HG02763 (cell line): Measurements from ENCODE around the gene STYX.

Experiments used
- ATAC-seq: cut with Tn5 transposase; IDR thresholded peaks from one replicate; pipeline ENCODE4 v1.9.1; 2021; ENCODE audit warnings: mild to moderate bottlenecking, moderate library complexity; ENCODE audit not compliant: unreplicated experiment

The STYX gene

DNA sequence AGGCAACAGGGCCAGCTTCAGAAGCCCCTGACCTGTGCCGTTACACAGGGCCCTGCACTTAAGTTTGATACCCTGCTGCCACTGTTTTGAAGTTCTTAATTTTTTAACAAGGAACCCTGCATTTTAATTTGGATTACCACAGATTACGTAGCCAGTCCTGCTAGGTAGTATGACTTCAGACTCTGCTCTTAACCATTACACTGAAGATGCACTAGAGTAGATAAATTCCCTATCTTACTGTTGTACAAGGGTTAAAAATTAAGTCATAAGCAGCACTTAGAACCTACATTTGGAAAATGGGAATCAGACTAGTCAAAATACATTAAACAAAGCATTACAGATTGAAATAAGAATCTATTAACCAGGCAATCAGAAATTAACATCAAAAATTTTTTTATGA lies 59.2 kb downstream of the STYX start:
- no peak for ATAC-seq

DNA sequence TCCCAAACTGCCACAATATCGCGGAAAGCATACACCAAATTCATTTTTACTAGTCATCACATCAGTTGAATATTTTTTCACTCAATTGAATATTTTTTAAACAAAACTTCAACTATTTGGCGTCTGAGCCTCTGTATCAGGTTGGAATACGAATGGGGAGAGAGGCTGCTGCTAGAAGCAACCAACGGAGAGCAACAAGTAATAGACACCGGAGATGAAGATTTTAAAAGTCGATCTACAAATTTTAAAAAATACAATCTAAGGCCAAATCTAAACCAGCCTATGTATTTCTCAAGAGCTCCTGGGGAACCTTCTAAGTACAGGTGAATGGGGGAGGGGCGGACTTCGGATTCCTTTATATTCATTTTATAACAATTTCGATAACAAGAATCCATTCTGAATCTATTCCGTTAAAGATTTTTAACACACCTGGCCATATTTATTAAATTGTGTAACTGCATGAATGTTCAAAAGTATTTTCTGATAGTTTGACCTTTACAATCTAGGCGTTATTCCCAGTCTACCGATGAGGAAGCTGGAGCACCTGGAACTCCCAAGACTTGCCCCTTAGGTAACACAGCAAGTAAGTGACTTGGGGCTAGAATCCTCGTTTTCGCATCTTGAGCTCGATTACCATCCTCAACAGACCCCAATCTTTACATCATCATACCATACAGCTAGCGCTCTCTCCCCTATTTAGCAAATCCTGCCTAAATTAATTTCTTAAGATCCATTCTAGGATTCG lies 60.2 kb downstream of the STYX start:
- ATAC-seq = no peak

GRCh38 chr14:52790756-52791222 lies 60.8 kb downstream of the STYX start:
- ATAC-seq = no peak

- ATAC-seq = peak; percentile 91
Measured at GRCh38 chr14:52791223-52792096, 61.5 kb downstream of the STYX start, which contains the start of gene GNPNAT1. TSS of gene GNPNAT1 (minus strand) at chr14:52791607. CDS start at chr14:52784650, 6,957 bp downstream.

DNA sequence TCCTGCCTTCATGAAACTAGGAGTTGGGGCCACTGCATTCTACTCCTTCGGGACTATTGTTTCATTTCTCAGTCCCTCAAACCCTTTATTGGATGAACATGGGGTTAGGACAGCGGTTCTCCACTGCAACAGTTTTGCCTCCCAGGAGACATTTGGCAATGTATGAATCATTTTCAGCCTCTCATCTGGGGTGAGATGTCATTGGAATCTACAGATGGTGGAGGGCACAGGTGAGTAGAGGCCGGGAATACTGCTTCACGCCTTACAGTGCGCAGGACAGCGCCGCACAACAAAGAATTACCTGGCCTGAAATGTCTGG lies 62.1 kb downstream of the STYX start:
- ATAC-seq = no peak

- ATAC-seq = no peak
Measured at GRCh38 chr14:52793061-52793460, 63.1 kb downstream of the STYX start.

- ATAC-seq = no peak
Measured at GRCh38 chr14:52797653-52798052, 67.7 kb downstream of the STYX start.

DNA sequence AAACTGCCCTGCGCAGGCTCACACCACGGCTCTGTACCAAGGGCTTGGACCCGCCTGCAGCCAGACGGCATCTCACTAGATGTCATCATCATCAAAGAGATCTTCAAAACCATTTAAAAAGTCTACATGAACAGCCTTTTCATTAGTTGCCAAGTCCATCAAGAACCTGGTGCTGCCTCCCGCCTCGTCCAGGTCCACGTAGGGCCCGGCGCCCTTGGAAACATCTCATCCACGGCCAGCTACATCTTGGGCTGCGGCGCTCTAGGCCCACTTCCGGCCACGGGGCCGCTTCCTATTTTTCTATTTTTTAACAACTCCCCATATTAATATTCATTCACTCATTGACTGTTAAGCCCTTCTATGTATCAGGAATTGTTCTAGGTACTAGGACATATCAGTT lies 68.9 kb downstream of the STYX start:
- ATAC-seq = no peak

DNA sequence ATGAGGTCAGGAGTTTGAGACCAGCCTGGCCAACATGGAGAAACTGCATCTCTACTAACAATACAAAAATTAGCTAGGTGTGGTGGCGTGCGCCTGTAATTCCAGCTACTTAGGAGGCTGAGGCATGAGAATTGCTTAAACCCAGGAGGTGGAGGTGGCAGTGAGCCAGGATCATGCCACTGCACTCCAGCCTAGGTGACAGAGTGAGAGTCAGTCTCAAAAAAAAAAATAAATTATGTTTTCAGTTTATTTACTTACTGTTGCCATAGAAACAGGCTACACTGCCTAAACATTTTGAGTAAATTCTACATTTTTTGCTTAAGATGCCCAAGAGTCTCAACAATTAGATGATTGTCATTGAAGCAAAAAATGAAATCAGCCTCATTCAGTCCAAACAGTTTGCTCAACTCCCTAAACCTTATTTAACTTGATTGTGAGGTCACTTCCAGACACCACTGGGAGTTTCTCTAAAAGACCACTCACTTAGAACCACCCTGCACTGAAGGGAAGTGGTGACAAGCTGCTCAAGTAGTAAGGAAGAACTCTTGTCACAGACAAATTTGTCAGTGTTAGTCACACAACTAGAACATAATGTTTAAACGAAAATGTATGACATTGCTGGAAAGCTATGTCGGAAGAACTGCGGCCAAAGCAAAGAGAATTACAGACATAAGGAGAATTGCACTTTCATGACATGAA lies 71.2 kb downstream of the STYX start:
- ATAC-seq = no peak

DNA sequence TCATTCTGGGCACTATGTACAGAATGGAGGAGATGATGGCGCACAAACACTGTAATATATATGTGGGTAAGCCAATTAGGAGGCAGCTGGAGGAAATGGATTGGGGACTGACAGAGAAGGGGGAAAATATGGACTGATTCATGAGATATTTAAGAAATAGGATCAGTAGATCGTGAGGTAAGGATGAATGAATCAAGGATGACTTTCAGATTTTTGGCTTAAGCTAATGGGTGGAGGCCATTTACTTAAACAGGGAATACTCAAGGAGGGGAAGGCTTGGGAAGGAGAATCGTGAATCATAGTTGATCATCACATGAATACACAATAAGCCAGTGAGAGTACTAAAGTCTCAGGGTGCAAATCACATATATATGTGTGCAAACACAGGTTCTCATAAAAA lies 72.6 kb downstream of the STYX start:
- ATAC-seq = no peak

DNA sequence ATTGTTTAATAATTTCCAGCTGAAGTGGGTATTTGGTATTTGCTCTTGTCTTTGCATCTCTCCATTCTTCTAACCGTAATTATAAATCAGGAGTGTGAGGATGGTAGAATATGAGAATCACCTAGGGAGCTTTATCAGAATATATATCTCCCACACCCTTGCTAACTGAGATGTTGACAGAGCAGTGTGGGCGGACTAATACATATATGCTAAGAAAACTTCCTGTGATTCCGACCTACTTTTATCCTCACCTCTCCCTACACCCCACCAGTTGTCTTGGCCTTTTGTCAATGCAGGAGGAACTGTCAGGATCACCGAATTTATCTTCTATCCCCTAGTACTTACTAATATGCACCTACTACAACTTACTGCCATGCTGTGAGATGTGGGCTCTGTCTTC lies 76.1 kb downstream of the STYX start:
- no peak for ATAC-seq

- ATAC-seq = no peak
Measured at GRCh38 chr14:52808101-52808500, 78.1 kb downstream of the STYX start.

GRCh38 chr14:52821805-52822250 lies 91.9 kb downstream of the STYX start:
- ATAC-seq = no peak

GRCh38 chr14:52824462-52824861 lies 94.5 kb downstream of the STYX start:
- ATAC-seq = no peak
